GM19463 (cell line): ENCODE data around the gene CAMK2A.

ENCODE experiments used
- ATAC-seq: cut with Tn5 transposase; IDR thresholded peaks from one replicate; pipeline ENCODE4 v1.9.1; 2021; ENCODE audit warnings: mild to moderate bottlenecking, moderate library complexity; ENCODE audit not compliant: unreplicated experiment

The CAMK2A gene

GRCh38 chr5:150301901-150302300 lies 12.3 kb upstream of the CAMK2A start:
- no peak for ATAC-seq

- no peak for ATAC-seq
These were observed 11.6 kb upstream of the CAMK2A start for GRCh38 chr5:150301170-150301505.

GRCh38 chr5:150300496-150301169 lies 11.1 kb upstream of the CAMK2A start:
- no peak for ATAC-seq

- no peak for ATAC-seq
These were observed 10.2 kb upstream of the CAMK2A start for GRCh38 chr5:150299571-150300327.

GRCh38 chr5:150298701-150299451 lies 9.3 kb upstream of the CAMK2A start:
- ATAC-seq: no peak

- ATAC-seq: no peak
These were observed 8.5 kb upstream of the CAMK2A start for GRCh38 chr5:150297934-150298595.

- no peak for ATAC-seq
These were observed 7.8 kb upstream of the CAMK2A start for GRCh38 chr5:150297236-150297890.

GRCh38 chr5:150296496-150296895 lies 6.9 kb upstream of the CAMK2A start:
- ATAC-seq: no peak

GRCh38 chr5:150295741-150296486 lies 6.3 kb upstream of the CAMK2A start:
- ATAC-seq: no peak

- ATAC-seq: no peak
These were observed 5.6 kb upstream of the CAMK2A start for GRCh38 chr5:150295172-150295634.

- ATAC-seq: no peak
These were observed 5.0 kb upstream of the CAMK2A start for GRCh38 chr5:150294551-150295071.

- no peak for ATAC-seq
These were observed 3.7 kb upstream of the CAMK2A start for GRCh38 chr5:150293091-150293941.

GRCh38 chr5:150291388-150292385 lies 2.1 kb upstream of the CAMK2A start:
- ATAC-seq: no peak

- ATAC-seq: no peak
These were observed 782 bp downstream of the CAMK2A start for GRCh38 chr5:150288791-150289190.

GRCh38 chr5:150288361-150288760 lies 1.2 kb downstream of the CAMK2A start:
- ATAC-seq: no peak

- no peak for ATAC-seq
These were observed 2.8 kb downstream of the CAMK2A start for GRCh38 chr5:150286820-150287219.

- no peak for ATAC-seq
These were observed 4.5 kb downstream of the CAMK2A start for GRCh38 chr5:150285114-150285513.

GRCh38 chr5:150284311-150284710 lies 5.3 kb downstream of the CAMK2A start:
- no peak for ATAC-seq
